GM12865 (cell line): ENCODE results near the gene VENTX.

Experiments
- DNase-seq: peaks from one replicate; pipeline ENCODE4 v3.0.0; 2010; ENCODE audit warnings: low read depth
- H3K4me3 ChIP-seq: 2 replicates; pipeline ENCODE4 v1.5.1; 2011; ENCODE audit warnings: mild to moderate bottlenecking, low read depth, low read length, control low read depth
- TF ChIP-seq, protein P1 (sequence below): IDR thresholded peaks from 2 replicates; pipeline ENCODE4 v1.5.1; 2011; ENCODE audit warnings: low read length, control low read depth, low read depth, inconsistent platforms; ENCODE audit not compliant: insufficient read depth; ENCODE audit errors: missing control alignments

Gene VENTX

DNA sequence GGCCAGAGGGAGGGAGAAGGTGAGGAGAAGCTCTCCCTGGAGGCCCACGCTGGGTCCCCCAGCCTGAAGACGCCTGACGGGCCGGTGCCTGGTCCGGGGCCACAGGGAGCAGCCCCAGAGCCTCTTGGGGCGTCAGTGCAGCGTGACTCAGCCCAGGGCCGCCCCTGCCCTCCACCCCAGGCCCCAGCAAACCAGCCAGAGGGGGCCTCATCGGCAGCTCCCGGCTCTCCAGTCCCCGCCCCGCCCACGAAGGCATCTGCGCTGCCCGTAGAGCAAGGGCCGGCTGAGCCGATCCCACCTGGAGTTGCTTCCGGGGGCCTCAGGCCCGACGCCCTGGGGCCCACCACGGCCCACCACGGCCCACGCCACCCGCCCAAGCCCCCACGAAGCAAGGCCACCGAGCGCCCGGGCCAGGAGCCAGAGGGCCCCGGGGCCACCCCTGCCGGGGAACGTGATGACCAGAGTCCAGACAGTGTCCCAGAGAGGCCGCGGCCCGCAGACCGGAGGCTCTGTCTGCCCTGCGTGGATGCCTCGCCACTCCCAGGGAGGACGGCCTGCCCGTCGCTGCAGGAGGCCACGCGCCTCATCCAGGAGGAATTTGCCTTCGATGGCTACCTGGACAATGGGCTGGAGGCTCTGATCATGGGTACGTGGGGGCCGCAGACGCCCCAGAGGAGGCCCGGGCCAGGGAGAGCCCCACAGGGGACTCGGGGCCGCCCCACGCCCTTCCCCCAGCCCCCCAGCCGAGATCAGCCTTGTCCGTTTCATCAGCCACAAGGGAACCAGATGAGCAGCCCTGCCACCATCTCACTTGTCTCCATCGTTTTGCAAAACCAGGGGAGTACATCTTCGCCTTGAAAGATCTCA is 38.8 kb upstream of the VENTX start:
- TF ChIP-seq, protein P1, sequence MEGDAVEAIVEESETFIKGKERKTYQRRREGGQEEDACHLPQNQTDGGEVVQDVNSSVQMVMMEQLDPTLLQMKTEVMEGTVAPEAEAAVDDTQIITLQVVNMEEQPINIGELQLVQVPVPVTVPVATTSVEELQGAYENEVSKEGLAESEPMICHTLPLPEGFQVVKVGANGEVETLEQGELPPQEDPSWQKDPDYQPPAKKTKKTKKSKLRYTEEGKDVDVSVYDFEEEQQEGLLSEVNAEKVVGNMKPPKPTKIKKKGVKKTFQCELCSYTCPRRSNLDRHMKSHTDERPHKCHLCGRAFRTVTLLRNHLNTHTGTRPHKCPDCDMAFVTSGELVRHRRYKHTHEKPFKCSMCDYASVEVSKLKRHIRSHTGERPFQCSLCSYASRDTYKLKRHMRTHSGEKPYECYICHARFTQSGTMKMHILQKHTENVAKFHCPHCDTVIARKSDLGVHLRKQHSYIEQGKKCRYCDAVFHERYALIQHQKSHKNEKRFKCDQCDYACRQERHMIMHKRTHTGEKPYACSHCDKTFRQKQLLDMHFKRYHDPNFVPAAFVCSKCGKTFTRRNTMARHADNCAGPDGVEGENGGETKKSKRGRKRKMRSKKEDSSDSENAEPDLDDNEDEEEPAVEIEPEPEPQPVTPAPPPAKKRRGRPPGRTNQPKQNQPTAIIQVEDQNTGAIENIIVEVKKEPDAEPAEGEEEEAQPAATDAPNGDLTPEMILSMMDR: no peak
- H3K4me3 ChIP-seq: no peak overlapping the region
- DNase-seq: no peak

DNA sequence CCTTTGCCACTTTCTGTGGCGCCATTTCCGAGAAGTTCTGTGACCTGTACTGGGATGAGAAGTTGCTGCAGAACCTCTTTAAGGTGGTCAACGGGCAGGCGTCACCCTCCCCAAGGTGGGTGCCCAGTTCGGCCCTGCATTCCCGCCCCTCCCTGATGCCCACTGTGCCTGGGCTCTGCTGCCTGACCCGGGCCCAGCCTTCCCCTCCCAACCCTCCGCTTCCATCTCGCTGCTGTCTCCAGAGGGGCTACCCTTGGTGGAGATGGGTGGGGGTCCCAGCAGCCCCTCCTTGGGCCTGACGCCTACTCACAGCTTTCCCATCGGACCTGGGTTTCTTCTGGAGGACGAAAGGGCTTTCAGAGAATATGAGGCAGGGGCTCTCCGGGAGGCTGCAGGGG is 38.2 kb upstream of the VENTX start:
- no peak overlapping the region for H3K4me3 ChIP-seq
- no peak for DNase-seq
- TF ChIP-seq, protein P1: no peak

DNA sequence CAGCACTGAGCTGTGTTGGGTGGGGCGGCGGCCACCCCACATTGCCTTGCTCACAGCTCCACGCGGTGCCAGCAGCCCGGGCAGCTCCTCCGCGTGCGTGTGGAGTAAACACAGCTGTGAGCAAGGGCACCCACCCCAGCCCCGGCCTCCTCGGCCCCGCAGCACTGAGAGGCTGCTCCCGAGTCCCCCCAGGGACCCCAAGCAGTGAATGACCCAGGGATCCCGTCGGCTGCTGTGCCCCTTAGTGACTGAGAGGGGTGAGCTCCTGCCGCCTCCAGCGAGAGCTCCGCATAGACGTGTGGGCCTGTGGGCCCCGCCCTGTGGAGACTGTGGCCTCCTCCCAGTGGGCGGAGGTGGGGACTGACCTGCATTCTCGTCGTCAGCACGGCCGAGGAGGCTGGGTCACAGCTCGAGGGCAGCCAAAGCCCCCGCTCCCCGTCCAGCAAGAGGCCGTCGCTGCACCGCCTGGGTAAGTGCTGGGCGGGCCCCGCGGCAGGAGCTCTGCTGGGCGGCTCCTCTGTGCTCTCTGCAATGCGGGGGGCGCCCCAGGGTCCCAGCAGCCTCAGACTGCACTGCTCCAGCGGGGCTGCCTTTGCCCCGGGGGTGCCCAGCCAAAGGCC is 37.6 kb upstream of the VENTX start:
- TF ChIP-seq, protein P1: no peak
- no peak for DNase-seq
- H3K4me3 ChIP-seq: no peak overlapping the region

DNA sequence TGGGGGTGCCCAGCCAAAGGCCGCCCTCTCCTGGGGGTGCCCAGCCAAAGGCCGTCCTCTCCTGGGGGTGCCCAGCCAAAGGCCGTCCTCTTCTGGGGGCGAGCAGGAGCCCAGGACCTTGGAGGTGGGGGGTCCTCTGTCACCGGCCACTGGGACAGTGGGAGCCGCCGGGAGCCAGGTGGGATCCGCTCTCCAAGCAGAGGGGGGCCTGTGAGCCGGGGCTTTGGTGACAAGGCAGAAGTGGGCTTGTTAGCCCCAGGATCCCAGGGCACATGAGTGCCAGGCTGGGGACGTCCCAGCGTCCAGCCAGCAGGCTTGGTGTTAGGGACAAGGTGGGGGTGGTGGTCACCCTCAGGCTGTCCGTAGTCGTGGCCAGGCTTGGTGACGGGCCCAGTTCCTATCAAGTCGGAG is 37.0 kb upstream of the VENTX start:
- H3K4me3 ChIP-seq: no peak overlapping the region
- no peak for DNase-seq
- TF ChIP-seq, protein P1: no peak

DNA sequence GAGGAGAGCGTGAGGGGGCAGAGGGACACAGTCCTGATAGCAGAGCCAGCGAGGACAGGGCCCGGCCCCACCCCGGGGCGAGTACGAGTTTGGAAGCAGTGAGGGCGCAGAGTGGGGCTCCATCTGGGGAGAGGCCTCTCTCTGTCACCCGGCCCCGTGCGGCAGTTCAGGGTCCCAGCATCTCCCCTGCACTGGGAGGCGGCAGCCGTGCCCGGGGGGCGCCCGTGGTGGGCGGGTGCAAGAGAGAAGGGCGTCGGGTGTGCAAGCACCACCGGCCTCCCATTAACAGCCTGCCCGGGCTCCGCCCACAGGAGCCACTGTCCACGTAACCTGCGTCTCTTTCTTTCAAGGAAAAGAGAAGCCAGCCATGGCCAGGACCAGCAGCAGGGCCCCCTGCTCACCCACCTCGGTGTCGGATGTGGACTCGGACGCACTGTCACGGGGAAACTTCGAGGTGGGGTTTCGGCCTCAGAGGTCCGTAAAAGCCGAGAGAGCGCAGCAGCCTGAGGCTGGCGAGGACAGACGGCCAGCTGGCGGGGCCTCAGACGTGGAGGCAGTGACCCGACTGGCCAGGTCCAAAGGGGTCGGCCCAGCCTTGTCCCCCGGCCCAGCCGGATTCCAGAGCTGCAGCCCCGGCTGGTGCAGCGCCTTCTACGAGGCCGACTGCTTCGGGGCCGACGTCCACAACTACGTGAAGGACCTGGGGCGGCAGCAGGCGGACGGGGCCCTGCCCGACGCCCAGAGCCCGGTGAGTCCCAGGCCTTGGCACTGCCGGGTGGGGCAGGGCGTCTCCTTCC is 36.3 kb upstream of the VENTX start:
- TF ChIP-seq, protein P1: no peak
- no peak for DNase-seq

DNA sequence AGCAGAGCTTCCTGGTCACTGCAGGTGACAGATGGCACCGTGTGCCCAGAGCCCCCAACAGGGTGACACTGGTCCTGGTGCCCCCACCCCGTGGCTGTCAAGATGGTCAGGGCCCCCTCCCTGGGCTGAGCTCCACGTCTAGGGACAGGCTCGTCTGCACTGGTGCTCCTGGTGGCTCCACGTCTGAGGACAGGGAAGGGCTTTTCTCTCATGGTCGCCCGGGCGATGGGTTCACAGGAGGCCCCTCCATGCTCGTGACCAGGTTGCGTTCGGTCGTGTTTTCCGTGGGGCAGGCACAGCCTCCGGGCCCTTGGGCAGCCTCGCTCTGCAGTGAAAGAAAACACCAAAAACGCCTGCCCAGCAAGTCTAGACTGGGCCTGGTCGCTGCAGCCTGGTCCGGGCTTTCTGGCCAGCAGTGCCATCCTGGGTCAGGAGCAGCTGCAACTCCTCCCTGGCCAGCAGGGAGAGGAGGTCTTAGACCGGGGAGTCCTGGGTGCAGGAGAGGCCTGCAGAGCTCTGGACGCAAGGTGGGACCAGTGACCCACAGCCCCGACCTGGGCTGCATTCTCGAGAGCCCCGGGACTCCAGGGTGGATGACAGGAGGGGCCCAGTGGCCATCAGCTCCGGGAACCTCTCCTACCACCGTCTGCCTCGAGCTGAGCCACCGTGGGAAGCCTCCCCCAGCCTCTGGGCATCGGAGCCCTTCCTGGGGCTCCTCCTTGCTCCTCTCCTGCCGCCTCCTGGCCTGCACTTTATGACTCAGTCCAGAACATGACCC is 35.5 kb upstream of the VENTX start:
- DNase-seq: no peak
- TF ChIP-seq, protein P1: no peak

More for the DNA sequence above, 36.3 kb upstream of the VENTX start:
- no peak overlapping the region for H3K4me3 ChIP-seq

More for the DNA sequence above, 35.5 kb upstream of the VENTX start:
- no peak overlapping the region for H3K4me3 ChIP-seq
